Measurements from ENCODE around the gene TMEM125.

The TMEM125 gene

GRCh38 chr1:43294761-43295160 lies 25.0 kb downstream of the TMEM125 start:
- FAIRE-seq: no peak

DNA sequence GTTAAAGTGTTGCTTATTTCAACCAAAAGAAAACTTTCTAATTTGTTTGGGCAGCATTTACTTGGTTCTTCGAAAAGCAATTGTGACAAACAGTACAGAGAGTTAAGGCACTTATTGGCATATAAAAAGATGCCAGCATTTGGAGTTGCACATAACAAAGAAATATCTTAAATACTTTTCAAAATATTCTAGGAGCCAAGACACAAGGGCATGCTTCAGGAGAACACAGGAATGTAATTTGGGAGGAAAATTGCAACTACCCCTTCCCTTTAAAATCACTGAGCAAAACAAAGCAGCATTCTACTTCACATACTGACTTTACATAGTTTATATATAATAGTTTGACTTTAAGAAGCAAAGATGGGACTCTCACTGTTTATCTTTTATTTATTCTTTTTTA lies 26.4 kb downstream of the TMEM125 start:
- FAIRE-seq: no peak

GRCh38 chr1:43298055-43298454 lies 28.3 kb downstream of the TMEM125 start:
- FAIRE-seq: no peak

DNA sequence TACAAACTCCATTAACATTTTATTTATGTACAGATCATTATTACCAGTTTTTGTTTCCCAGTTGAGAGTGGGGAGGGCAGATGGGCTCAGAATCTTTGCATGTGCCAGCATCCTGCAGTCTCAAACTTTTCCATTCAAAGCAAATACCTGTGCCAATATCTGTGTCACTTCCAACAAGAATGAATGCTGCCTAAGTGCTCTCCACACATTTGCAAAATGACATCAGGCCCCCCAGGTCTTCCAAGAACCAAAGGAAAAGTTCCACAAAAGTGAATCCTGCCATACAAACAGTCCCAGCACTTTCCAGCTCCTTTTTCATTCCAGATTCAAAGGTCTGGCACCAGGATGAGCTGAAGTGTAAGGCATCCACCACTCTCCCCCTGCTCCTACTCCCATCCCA lies 29.3 kb downstream of the TMEM125 start:
- no peak for FAIRE-seq

DNA sequence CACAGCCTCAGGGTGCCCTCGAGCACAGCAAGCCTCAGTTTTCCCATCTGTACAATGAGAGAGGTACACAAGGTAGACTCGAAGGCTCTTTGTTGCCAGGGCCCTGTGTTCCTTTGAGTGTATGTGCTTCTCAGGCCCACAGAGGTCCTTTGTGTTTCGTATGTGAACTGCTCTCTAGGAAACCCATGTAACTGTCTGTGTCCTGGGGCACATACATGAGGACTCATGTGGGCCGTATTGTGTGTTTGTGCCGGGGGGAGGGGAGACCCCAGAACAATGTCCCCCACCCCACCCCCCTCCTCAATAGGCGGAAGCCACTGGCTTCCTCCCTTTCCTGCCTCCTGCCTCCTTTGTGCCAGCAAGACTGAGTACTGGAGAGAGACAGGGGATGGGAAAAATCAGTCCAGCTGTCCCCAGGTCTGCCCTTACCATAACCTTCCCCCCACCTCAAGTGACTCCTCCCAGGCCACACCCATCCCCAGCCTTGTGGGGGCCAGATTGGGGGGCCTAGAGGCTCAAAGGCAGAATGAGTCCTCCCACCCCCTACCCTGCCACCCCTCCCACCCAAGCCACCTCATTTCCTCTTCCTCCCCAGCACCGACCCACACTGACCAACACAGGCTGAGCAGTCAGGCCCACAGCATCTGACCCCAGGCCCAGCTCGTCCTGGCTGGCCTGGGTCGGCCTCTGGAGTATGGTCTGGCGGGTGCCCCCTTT lies 30.8 kb downstream of the TMEM125 start, which contains the start of gene TIE1:
Gene TIE1 (plus strand): TSS at position 605 of the 717 bp plus-strand sequence. CDS start 90 bp downstream, at position 695.
- FAIRE-seq: no peak

DNA sequence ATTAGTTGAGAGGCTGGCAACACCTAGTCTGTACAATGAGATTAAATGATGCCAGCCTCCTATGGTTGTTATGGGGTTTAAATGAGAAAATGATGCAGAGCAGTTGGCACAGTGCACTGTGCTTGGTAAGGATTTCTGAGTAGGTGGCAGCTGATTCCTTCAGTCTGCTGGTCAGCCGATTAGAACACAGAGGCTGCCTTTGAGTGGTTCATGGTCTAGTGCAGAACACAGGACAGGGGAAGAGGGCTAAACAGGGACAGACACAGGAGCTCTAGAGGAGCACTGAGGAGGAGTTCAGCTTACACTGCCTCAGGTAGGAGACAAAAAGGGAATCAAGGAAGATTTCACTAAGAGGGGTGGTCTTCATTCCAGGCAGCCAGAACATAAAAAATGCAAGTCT lies 32.4 kb downstream of the TMEM125 start:
- no peak for FAIRE-seq

- no peak for FAIRE-seq
These were observed 33.1 kb downstream of the TMEM125 start for GRCh38 chr1:43302721-43303470.

DNA sequence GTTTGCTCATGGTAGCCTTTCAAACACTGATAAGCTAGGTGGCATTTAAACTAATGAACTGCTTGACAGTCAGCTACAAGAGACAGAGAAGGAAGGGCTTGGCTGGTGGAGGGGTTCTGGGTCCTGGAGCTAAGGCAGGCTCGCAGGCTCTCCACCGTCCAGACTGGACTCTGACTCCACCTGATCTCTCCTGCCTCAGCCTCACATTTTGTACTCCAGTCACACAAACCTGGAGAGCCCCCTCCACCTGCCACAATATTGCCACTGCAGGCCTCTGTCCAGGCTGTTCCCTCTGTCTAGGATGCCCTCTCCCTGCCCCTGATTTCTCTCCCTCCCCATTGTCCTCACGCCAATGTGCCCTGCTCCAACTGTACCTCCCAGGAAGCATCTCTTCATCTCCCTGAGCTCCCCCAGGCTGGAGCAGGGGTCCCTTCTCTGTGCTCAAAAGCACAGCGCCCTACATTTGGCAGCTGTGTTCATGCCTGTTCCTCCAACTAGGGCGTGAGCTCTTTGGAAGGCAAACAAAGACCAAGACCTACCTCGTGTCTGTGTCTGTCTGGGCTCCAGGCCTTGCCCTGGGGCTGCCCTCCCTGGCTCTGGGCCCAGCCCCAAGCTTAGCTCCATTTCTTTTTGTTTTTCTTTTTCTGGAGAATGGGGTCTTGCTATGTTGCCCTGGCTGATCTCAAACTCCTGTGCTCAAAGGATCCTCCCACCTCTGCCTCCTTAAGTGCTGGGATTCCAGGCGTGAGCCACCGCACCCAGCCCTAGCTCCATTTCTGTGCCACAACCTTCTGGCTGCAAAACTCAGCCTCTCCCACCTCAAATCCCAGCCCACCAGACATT lies 33.9 kb downstream of the TMEM125 start:
- no peak for FAIRE-seq

DNA sequence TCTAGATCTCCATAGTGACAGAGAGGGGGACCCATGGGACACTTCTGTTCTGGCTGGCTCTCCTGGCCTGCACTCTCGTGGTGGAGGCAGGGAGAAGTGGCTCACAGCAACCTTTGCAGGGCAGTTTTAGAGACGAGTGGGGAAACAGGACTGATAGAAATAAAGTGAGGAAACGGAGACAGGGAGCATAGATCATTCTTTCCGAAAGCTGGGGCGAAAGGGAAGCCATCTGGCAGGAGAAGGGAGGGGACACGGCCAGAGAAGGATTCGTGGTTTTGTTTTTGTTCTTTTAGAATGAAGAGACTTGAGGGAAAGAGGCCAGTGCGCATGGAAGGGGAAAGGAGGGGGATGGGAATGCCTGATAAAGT lies 34.5 kb downstream of the TMEM125 start:
- no peak for FAIRE-seq

DNA sequence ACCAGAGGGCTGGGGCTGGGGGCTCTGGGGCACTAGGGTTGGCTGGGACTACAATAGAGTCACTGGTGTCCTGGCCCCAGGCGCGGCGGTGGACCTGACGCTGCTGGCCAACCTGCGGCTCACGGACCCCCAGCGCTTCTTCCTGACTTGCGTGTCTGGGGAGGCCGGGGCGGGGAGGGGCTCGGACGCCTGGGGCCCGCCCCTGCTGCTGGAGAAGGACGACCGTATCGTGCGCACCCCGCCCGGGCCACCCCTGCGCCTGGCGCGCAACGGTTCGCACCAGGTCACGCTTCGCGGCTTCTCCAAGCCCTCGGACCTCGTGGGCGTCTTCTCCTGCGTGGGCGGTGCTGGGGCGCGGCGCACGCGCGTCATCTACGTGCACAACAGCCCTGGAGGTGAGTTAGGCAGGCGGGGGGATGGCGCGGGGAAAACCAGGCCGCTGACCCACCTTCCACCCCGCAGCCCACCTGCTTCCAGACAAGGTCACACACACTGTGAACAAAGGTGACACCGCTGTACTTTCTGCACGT lies 35.1 kb downstream of the TMEM125 start:
- no peak for FAIRE-seq

DNA sequence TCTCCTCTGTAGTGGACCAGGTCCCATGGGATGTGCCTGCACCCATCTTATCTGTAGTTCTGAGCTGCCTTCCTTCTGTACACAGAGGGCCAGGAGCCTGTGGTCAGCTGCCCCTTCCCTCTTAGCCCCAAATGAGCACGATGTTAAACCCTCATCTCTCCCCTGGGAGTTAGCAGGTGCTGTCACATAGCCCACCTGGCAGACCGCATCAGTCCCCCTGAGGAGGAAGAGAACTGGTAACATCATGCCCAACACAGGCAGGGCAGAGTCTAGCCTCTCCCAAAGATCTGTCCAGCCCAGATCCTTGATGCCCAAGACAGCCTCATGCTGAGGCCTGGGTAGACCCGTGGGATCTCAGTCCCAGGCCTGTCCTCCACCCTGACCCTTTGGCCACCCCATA lies 35.7 kb downstream of the TMEM125 start:
- FAIRE-seq: no peak

- FAIRE-seq: no peak
These were observed 36.3 kb downstream of the TMEM125 start for GRCh38 chr1:43305926-43306687.

DNA sequence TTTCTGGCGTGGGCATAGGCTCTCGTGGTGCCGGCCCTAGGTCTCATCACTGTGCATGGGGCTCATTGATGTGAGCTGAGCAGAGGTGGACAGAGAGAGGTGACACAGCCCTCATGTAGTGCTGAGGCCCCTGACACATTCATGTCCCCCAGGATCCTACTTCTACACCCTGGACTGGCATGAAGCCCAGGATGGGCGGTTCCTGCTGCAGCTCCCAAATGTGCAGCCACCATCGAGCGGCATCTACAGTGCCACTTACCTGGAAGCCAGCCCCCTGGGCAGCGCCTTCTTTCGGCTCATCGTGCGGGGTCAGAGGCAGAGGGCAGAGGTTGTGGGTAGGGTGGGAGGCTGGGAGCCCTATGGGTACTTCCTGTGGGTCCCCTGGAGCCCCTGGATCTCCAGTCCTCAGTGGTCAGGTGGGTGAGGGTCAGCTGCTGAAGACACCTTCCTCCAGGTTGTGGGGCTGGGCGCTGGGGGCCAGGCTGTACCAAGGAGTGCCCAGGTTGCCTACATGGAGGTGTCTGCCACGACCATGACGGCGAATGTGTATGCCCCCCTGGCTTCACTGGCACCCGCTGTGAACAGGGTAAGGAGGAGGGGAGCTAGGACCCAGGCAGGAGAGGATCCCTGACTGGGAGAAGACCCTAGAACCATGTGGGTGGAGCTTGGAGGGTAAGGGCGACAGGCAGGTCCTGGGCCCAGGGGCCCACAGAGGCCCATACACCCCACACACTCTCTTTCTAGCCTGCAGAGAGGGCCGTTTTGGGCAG lies 37.1 kb downstream of the TMEM125 start:
- FAIRE-seq: no peak

DNA sequence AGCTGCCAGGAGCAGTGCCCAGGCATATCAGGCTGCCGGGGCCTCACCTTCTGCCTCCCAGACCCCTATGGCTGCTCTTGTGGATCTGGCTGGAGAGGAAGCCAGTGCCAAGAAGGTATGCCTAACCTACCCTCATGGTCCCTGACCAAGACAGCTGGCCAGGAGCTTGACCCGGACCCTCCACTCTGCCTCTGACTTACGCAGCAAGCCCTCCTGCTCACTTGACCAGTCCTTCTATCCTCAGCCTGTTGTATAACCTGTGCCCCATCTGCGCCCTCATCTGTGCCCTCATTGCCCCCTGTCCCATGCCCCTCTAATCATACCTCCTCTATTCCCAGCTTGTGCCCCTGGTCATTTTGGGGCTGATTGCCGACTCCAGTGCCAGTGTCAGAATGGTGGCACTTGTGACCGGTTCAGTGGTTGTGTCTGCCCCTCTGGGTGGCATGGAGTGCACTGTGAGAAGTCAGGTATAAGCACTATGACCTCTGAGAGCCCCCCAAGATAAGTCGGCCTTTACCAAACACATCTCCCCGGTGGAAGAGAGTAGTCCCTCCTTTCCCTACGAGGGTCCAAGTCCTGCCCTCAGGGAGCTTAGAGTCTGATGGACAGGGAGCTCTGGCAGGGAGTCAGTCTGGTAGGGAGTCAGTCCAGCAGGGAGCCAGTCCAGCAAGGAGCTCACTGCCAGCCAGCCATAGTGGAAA lies 37.8 kb downstream of the TMEM125 start:
- no peak for FAIRE-seq

- no peak for FAIRE-seq
These were observed 39.0 kb downstream of the TMEM125 start for GRCh38 chr1:43308635-43309404.

DNA sequence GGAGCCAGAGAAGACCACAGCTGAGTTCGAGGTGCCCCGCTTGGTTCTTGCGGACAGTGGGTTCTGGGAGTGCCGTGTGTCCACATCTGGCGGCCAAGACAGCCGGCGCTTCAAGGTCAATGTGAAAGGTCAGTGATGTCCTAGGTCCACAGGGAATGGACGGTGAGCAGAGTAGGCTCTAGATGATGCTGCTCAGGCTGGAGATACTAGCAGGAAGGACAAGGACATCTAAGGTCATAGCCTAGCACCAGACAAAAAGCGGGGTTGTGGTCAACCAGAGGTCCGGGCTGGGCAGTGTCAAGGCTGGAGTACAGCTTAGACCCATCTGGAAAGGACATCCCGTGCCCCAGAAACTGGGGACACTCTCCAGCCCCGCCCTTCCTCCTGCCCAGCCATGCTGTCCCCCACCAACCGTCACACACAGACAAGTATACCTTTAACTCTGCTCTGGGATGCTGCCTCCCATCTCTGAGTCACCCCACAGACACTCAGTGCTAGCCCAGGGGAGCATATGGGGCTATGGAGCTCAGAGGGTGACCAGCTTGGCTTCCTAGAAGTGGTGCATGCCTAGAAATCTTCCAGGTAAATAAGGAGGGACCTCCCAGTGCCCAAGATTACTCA lies 39.7 kb downstream of the TMEM125 start:
- no peak for FAIRE-seq

DNA sequence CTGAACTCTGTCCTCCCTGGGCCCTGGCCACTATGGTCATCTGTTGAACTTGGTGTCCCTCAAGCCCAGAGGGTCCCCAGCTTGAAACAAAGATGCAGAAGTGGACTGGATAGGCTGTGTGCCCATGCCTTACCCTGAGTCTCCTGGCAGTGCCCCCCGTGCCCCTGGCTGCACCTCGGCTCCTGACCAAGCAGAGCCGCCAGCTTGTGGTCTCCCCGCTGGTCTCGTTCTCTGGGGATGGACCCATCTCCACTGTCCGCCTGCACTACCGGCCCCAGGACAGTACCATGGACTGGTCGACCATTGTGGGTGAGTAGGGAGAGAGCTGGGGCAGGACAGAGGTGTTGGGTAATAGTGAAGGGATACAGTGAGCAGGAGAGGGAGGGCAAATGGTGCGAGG lies 41.7 kb downstream of the TMEM125 start:
- FAIRE-seq: no peak

- FAIRE-seq: no peak
These were observed 42.4 kb downstream of the TMEM125 start for GRCh38 chr1:43312212-43312623.

GRCh38 chr1:43312663-43313515 lies 43.1 kb downstream of the TMEM125 start:
- FAIRE-seq: no peak
